Measurements from ENCODE around the gene OPHN1. TPM values are rescaled to one million over a fixed set of nuclear protein-coding genes. Genes with fewer than 3 reads are reported as not detected.
"Not testable (repeated sequence)": the region's sequence is repeated elsewhere in the genome, so short reads cannot be mapped to it uniquely, and the experiment has no call there.

The OPHN1 gene
- total RNA-seq, 2 experiments from 2014 or later = 0.05 to 0.13 TPM

DNA sequence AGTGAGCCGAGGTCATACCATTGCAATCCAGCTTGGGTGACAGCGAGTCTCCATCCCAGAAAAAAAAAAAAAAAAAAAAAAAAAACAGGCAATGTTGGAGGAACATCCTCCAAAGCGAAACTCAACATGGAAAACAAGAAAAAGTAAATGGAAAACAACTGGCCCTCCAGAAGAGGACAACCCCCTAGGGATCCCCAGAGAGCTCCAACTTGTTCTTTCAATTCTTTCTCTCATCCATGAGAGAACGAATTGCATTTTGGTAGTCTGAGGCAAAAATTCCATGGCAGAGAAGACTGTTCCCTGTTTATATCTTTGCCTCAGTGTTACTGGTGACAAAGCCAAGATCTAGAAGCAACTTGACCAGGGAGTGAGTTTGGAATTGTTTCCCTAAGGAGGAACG is 49.8 kb downstream of the OPHN1 start:
- ChIA-PET POLR2A (no interaction called here), CTCF (no interaction called here)
- Mint-ChIP-seq H3K4me3 (no peak overlapping the region), H3K27me3 (ENCODE audit: low read depth) (peaks cover 5% of the 10 kb centered on the region), H3K4me1 (ENCODE audit: low read depth) (no peaks in the 10 kb centered on the region), H3K9me3 (ENCODE audit: insufficient read depth) (no peaks in the 10 kb centered on the region), H3K27ac (no peak overlapping the region), H3K36me3 (ENCODE audit: low read depth) (no peaks in the 10 kb centered on the region)
- DNase-seq (no peak), ATAC-seq (no peak)

DNA sequence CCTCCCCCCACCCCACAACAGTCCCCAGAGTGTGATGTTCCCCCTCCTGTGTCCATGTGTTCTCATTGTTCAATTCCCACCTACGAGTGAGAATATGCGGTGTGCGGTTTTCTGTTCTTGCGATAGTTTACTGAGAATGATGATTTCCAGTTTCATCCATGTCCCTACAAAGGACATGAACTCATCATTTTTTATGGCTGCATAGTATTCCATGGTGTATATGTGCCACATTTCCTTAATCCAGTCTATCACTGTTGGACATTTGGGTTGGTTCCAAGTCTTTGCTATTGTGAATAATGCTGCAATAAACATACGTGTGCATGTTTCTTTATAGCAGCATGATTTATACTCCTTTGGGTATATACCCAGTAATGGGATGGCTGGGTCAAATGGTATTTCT is 55.7 kb downstream of the OPHN1 start:
- H3K9me3 Mint-ChIP-seq (ENCODE audit: insufficient read depth); ATAC-seq; CTCF ChIA-PET; POLR2A ChIA-PET; H3K27me3 Mint-ChIP-seq (ENCODE audit: low read depth); H3K4me1 Mint-ChIP-seq (ENCODE audit: low read depth); H3K36me3 Mint-ChIP-seq (ENCODE audit: low read depth); H3K27ac Mint-ChIP-seq; DNase-seq; H3K4me3 Mint-ChIP-seq: not testable (repeated sequence)

DNA sequence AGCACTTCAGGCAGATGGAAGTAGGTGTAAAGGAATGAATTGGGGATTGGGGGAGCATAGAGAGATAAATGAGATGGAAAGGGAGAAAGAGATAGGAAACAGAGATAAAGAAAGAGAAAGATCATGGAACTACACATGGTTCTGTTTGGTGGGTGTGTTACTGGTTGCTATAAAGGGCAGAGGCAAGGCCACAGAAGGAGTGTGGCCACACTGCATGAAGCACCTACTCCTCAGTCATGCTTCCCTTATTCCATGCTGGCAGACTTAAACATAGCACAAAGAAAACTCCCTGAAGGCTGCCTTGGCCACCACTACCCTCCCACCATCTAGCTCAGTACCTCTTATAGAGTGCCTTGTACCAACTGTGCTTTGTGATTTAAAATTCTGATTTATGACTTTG is 56.9 kb downstream of the OPHN1 start:
- H3K27ac Mint-ChIP-seq = no peak overlapping the region
- CTCF ChIA-PET = no interaction called here
- DNase-seq = no peak
- no peak for ATAC-seq
- H3K4me3 Mint-ChIP-seq = no peak overlapping the region
- no peaks in the 10 kb centered on the region for H3K4me1 Mint-ChIP-seq (ENCODE audit: low read depth)
- H3K9me3 Mint-ChIP-seq (ENCODE audit: insufficient read depth) = no peaks in the 10 kb centered on the region
- POLR2A ChIA-PET = no interaction called here
- no peaks in the 10 kb centered on the region for H3K36me3 Mint-ChIP-seq (ENCODE audit: low read depth)
- H3K27me3 Mint-ChIP-seq (ENCODE audit: low read depth) = peaks cover under 1% of the 10 kb centered on the region

DNA sequence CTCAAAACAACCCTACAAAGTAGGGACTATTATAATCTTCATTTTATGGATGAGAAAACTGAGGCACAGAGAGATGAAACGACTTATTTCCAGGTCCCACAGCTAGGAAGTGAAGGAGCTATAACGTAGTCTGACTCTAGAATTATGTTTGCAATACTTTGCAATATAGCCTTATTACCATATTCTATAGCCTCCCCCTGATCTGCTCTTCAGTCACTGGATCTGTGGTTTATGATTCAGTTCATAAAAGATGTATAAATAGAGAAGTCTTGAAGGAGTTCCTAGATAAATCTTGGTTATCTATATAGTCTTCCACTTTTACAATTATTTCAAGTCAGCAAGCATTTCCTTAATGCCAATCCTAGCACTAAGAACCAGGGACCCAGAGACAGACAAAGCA is 57.5 kb downstream of the OPHN1 start:
- Mint-ChIP-seq H3K36me3 (ENCODE audit: low read depth) (no peaks in the 10 kb centered on the region), H3K4me3 (no peak overlapping the region), H3K4me1 (ENCODE audit: low read depth) (no peaks in the 10 kb centered on the region), H3K9me3 (ENCODE audit: insufficient read depth) (no peaks in the 10 kb centered on the region), H3K27ac (no peak overlapping the region), H3K27me3 (ENCODE audit: low read depth) (no peaks in the 10 kb centered on the region)
- no peak for DNase-seq
- ChIA-PET POLR2A (no interaction called here), CTCF (no interaction called here)
- ATAC-seq = no peak

DNA sequence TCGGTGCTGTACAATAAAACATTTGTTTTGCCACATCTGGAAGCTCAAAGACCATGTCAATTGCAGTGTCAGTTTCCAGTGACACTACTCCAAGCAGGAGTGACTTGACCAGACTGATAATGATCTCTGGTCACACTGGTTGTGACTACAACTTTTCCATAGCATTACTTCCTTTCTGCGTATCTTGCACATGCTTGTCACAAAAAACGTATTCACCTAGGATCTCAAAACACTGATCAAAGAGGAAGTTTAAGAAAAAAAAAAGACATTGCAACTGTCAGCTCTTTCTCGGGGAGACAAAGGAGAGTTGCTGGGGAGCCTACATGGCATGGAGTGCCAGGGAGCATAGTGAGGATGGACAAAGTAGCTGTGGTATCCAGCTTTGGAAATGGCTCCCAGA is 60.6 kb downstream of the OPHN1 start:
- no peak overlapping the region for H3K27ac Mint-ChIP-seq
- no peaks in the 10 kb centered on the region for H3K4me1 Mint-ChIP-seq (ENCODE audit: low read depth)
- POLR2A ChIA-PET = no interaction called here
- no peak overlapping the region for H3K4me3 Mint-ChIP-seq
- H3K36me3 Mint-ChIP-seq (ENCODE audit: low read depth) = no peaks in the 10 kb centered on the region
- CTCF ChIA-PET = no interaction called here
- no peaks in the 10 kb centered on the region for H3K9me3 Mint-ChIP-seq (ENCODE audit: insufficient read depth)
- DNase-seq (no peak), ATAC-seq (no peak)
- H3K27me3 Mint-ChIP-seq (ENCODE audit: low read depth) = no peaks in the 10 kb centered on the region

DNA sequence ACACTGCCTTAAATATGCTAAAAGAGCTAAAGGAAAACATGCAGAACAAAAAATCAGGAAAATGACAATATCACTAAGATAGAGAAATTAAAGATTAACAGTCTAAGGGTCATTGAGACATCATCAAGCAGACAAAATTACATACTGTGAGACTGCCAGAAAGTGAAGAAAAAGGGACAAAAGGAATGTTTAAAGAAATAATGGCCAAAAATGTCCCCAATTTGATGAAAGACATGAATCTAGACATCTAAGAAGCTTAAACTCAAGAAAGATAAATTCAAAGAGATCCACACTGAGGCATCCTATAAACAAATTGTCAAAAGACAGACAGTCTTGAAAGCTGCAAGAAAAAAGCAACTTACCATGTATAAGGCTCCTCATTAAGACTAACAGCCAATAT is 63.7 kb downstream of the OPHN1 start:
- ATAC-seq = no peak
- CTCF ChIA-PET = no interaction called here
- POLR2A ChIA-PET = no interaction called here
- Mint-ChIP-seq H3K36me3 (ENCODE audit: low read depth) (no peaks in the 10 kb centered on the region), H3K4me3 (no peak overlapping the region), H3K4me1 (ENCODE audit: low read depth) (no peaks in the 10 kb centered on the region), H3K9me3 (ENCODE audit: insufficient read depth) (no peaks in the 10 kb centered on the region), H3K27me3 (ENCODE audit: low read depth) (no peaks in the 10 kb centered on the region), H3K27ac (no peak overlapping the region)
- DNase-seq = no peak

DNA sequence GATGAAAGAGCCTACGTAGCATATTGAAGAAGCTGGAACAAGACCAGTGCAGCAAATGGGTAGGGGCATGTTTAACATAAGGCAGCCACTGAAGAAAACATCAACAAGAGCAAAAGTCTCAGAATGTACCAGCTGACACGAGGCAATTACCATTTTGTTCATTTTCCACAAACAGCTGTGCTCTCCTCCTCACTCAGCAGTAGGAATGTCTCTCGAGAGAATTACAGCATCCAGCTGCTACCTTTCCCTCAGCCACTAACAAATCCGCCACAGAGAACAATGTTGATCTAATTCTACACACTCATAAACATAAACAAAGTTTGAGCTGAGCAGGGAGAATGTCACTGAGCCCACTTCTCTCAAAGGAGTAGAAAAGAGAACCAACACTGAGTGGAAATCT is 68.0 kb downstream of the OPHN1 start:
- H3K9me3 Mint-ChIP-seq (ENCODE audit: insufficient read depth) = no peaks in the 10 kb centered on the region
- H3K4me1 Mint-ChIP-seq (ENCODE audit: low read depth) = no peaks in the 10 kb centered on the region
- DNase-seq (no peak), ATAC-seq (no peak)
- H3K4me3 Mint-ChIP-seq = no peak overlapping the region
- no peak overlapping the region for H3K27ac Mint-ChIP-seq
- CTCF ChIA-PET = no interaction called here
- no peaks in the 10 kb centered on the region for H3K27me3 Mint-ChIP-seq (ENCODE audit: low read depth)
- H3K36me3 Mint-ChIP-seq (ENCODE audit: low read depth) = no peaks in the 10 kb centered on the region
- POLR2A ChIA-PET = no interaction called here

DNA sequence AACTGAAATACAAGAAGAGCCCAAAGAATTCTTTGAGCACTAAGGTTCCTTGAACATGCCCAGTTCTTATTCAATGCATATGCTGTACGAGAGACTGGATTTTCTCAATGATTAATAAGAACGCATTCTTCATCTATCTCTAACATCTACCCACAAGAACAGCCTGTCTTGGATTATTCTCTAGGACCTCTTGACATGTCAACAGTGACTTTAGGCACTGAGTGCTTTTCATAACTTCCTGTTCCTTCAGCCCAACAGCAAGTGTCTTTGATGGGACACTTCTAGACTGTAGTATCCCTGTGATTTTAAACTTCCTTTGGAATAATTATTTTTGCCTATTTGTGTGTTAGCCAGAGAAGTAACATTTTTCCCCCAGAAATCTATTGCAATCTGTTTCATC is 69.3 kb downstream of the OPHN1 start:
- ATAC-seq = no peak
- no peaks in the 10 kb centered on the region for H3K9me3 Mint-ChIP-seq (ENCODE audit: insufficient read depth)

DNA sequence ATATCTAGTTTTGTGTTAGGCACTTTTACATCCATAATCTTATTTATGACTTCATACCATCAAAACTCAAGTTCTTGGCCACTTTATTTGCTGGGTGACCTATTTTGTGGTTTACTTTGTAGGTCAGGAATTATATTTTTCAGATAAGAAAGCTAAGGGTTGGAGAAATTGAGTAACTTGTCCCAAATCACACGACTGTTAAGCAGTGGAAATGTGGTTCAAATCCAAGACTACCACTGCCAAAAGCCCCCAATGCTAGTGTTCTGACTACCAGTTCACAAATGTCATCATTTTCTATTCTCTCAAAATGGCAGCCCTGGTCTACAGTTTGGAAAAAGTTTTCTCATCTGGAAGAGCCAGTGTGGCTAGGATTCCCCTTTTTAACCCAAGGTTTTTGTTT is 74.6 kb downstream of the OPHN1 start:
- Mint-ChIP-seq H3K36me3 (ENCODE audit: low read depth) (no peaks in the 10 kb centered on the region), H3K27me3 (ENCODE audit: low read depth) (no peaks in the 10 kb centered on the region), H3K27ac (no peak overlapping the region), H3K4me3 (no peak overlapping the region), H3K4me1 (ENCODE audit: low read depth) (no peaks in the 10 kb centered on the region), H3K9me3 (ENCODE audit: insufficient read depth) (no peaks in the 10 kb centered on the region)
- ChIA-PET POLR2A (no interaction called here), CTCF (no interaction called here)
- DNase-seq (no peak), ATAC-seq (no peak)

More for the DNA sequence above, 69.3 kb downstream of the OPHN1 start:
- ChIA-PET CTCF (no interaction called here), POLR2A (no interaction called here)
- DNase-seq = no peak
- H3K27me3 Mint-ChIP-seq (ENCODE audit: low read depth) = no peaks in the 10 kb centered on the region
- H3K36me3 Mint-ChIP-seq (ENCODE audit: low read depth) = no peaks in the 10 kb centered on the region
- no peak overlapping the region for H3K4me3 Mint-ChIP-seq
- no peaks in the 10 kb centered on the region for H3K4me1 Mint-ChIP-seq (ENCODE audit: low read depth)
- no peak overlapping the region for H3K27ac Mint-ChIP-seq

DNA sequence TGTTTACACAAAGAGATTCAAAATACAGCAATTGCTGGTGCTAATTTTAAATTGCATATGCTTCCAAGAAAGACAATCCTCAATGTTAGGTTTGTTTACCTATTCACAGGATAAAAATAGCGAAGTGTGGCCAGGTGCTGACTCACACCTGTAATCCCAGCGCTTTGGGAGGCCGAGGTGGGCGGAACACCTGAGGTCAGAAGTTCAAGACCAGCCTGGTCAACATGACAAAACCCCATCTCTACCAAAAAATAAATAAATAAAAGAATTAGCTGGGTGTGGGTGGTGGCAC is 77.7 kb downstream of the OPHN1 start:
- DNase-seq (no peak), ATAC-seq (no peak)
- no peaks in the 10 kb centered on the region for H3K27me3 Mint-ChIP-seq (ENCODE audit: low read depth)
- no peak overlapping the region for H3K27ac Mint-ChIP-seq
- H3K36me3 Mint-ChIP-seq (ENCODE audit: low read depth) = no peaks in the 10 kb centered on the region
- CTCF ChIA-PET = no interaction called here
- POLR2A ChIA-PET = no interaction called here
- no peak overlapping the region for H3K4me3 Mint-ChIP-seq
- no peaks in the 10 kb centered on the region for H3K9me3 Mint-ChIP-seq (ENCODE audit: insufficient read depth)
- no peaks in the 10 kb centered on the region for H3K4me1 Mint-ChIP-seq (ENCODE audit: low read depth)

DNA sequence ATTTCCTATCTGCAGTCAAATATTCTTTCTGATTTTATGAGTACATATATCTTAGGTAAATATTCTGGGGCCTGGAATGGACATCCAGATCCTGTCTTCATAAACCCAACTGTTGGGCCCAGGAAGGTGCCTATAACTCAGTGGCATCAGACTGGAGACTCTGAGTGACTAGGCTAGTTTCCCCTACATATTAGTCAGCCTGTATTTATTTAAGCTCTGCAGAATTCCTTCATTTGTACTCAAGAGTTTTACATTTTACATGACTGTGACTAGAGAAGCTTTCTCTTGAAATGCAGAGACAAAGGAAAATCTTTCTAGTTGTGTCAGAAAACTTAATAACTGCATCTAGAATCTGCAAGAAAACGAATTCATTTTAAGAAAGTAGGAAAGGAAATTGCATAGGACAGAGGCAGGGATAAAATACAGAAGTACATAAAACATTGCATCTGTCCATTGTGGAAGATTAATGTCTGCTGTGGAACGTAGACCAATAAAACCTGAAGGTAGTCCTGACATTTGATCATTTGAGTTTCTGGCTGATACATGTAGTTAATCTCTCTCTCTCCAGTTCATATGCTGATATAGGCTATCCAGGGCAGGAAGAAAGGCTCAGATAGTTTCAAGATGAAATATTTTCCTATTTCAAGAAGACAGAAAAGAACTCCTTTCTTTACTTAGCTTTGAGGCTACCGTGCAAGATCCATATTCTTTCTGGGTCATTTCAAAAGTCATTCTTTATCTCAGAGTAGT is 78.2 kb downstream of the OPHN1 start:
- no peaks in the 10 kb centered on the region for H3K9me3 Mint-ChIP-seq (ENCODE audit: insufficient read depth)
- DNase-seq = no peak
- no peak overlapping the region for H3K4me3 Mint-ChIP-seq
- no peaks in the 10 kb centered on the region for H3K27me3 Mint-ChIP-seq (ENCODE audit: low read depth)
- H3K4me1 Mint-ChIP-seq (ENCODE audit: low read depth) = no peaks in the 10 kb centered on the region
- ATAC-seq = no peak
- POLR2A ChIA-PET = no interaction called here
- H3K36me3 Mint-ChIP-seq (ENCODE audit: low read depth) = no peaks in the 10 kb centered on the region
- CTCF ChIA-PET = no interaction called here
- H3K27ac Mint-ChIP-seq = no peak overlapping the region

DNA sequence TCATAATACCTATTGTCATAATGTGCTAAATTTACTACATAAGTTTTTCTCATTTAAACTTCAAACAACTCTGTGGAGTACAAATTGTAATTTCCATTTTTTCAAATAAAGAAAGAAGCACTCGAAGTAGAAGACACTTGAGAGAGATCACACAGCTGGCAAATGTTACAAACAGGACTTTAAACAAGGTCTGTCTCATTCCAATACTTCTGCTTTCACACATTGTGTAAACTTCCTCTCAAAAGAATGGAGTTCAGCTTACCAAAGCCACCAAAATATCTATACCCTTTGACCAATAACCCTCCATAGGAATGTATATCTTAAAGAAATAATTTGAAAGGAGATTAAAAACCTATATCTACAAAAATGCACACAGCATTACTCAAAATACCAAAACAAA is 88.3 kb downstream of the OPHN1 start:
- no peaks in the 10 kb centered on the region for H3K27me3 Mint-ChIP-seq (ENCODE audit: low read depth)
- no peaks in the 10 kb centered on the region for H3K36me3 Mint-ChIP-seq (ENCODE audit: low read depth)
- no peaks in the 10 kb centered on the region for H3K9me3 Mint-ChIP-seq (ENCODE audit: insufficient read depth)
- no peak overlapping the region for H3K27ac Mint-ChIP-seq
- DNase-seq = no peak
- CTCF ChIA-PET = no interaction called here
- no peaks in the 10 kb centered on the region for H3K4me1 Mint-ChIP-seq (ENCODE audit: low read depth)
- ATAC-seq = no peak
- POLR2A ChIA-PET = no interaction called here
- H3K4me3 Mint-ChIP-seq = no peak overlapping the region

DNA sequence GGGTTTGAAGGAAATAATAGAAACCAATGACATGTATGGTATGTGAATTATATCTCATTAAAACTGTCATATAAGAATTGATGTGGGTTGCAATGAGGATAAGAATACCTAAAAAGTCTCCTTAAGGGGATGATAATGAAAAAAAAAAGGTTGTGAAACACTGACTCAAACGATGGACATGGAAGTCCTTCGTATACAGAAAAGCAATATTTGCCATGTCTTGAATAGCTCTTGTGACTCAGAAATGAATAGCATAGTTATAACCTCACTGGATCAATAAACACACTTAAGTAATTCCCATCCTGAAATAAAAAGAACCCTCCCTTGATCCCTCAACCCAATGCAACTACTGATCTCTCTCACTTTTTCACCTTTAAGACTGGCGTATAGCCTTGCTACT is 89.7 kb downstream of the OPHN1 start:
- no peak overlapping the region for H3K4me3 Mint-ChIP-seq
- ATAC-seq (no peak), DNase-seq (no peak)
- ChIA-PET POLR2A (interaction anchor here (0.7 kb wide), 1 partner anchor 73 kb away, joined by 4 read pairs; no protein-coding TSS in a partner anchor), CTCF (interaction anchor here (0.6 kb wide), 1 partner anchor 1618 kb away, joined by 3 read pairs; no protein-coding TSS in a partner anchor)
- H3K36me3 Mint-ChIP-seq (ENCODE audit: low read depth) = no peaks in the 10 kb centered on the region
- no peaks in the 10 kb centered on the region for H3K9me3 Mint-ChIP-seq (ENCODE audit: insufficient read depth)
- H3K4me1 Mint-ChIP-seq (ENCODE audit: low read depth) = no peaks in the 10 kb centered on the region
- no peaks in the 10 kb centered on the region for H3K27me3 Mint-ChIP-seq (ENCODE audit: low read depth)
- H3K27ac Mint-ChIP-seq = no peak overlapping the region

All from activated CD8-positive, alpha-beta T cell treated with anti-CD3 and anti-CD28 coated beads, Interleukin-2, amount 10 ng/mL, durations not matched to agents 7 days and 5 days (primary cell).